HL-60 (cell line): ENCODE measurements around the gene RAB10.

ENCODE experiments used
- DNase-seq, 2 experiments: peaks; one replicate each; pipeline ENCODE4 v3.0.0-alpha.2; 2010 to 2020; ENCODE audit warnings: low read depth in 1 of 2, low spot score in 1 of 2
- H3K27ac ChIP-seq: fragments of 250-450 bp; sonication (Bioruptor Pico); replicated peaks from 2 replicates; pipeline ENCODE4 v1.5.1; 2020; ENCODE audit warnings: mild to moderate bottlenecking, moderate library complexity
- H3K27me3 ChIP-seq: fragments of 250-450 bp; sonication (Bioruptor Pico); 2 replicates; pipeline ENCODE4 v1.5.1; 2021; ENCODE audit warnings: mild to moderate bottlenecking, moderate library complexity; ENCODE audit not compliant: insufficient read depth, poor library complexity, severe bottlenecking
- H3K4me3 ChIP-seq: replicated peaks from 2 replicates; pipeline ENCODE4 v1.5.1; 2011; ENCODE audit warnings: mild to moderate bottlenecking, control low read depth, low read length; ENCODE audit not compliant: insufficient read depth
- GABPA ChIP-seq: IDR thresholded peaks from 2 replicates; pipeline ENCODE4 v1.6.1; 2012; ENCODE audit warnings: low read depth
- POLR2AphosphoS5 ChIP-seq: IDR thresholded peaks from 2 replicates; pipeline ENCODE4 v1.6.1; 2012; ENCODE audit warnings: low read depth
- SPI1 ChIP-seq: IDR thresholded peaks from 2 replicates; pipeline ENCODE4 v1.6.1; 2012; ENCODE audit warnings: low read depth, mild to moderate bottlenecking, borderline replicate concordance
- TF ChIP-seq, protein P1 (sequence below): IDR thresholded peaks from one replicate; pipeline ENCODE4 v1.5.1; 2011; ENCODE audit warnings: low read length, control low read depth, inconsistent platforms; ENCODE audit not compliant: insufficient read depth
- TF ChIP-seq, protein P2 (sequence below): IDR thresholded peaks from 2 replicates; pipeline ENCODE4 v1.6.1; 2012; ENCODE audit warnings: low read depth; ENCODE audit not compliant: insufficient replicate concordance

The RAB10 gene

DNA sequence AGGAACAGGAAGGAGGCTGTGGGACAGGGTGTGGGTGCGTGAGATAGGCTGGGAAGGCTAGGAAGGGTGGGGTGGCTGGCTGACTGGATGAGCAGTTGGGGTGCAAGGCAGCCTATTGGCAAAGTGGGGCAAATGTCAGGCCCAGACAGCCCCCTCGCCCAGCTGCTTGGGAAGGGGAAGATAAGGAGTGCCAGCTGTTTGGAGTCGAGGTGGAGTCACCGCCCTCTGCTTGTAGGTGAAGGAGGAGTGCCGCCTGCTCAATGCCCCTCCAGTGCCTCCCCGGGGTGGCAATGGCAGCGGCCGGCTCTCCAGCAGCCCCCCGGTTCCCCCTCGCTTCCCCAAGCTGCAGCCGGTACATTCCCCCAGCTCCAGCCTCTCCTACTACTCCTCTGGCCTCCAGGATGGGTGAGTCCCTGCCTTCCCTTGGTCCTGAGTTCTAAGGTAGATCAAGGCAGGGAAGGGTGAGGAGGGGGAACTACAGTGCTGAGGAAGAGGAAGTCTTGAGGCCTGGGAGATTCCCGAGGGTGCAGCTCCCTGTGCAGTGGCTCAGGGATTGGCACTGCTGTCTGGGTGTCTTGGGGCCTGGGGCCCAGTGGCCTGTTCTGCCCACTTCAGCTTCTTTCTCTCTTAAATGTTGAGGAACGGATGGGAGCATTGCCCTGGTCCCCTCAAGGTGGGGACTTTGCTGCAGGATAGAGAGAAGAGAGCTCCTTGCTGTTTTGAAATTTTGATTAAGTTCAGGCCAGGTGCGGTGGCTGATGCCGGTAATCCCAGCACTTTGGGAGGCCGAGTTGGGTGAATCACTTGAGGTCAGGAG is 152.3 kb downstream of the RAB10 start:
- no peak overlapping the region for H3K27ac ChIP-seq
- DNase-seq, result no peak
- H3K27me3 ChIP-seq, result no peaks in the 10 kb centered on the region
- H3K4me3 ChIP-seq, result no peak overlapping the region
- TF ChIP-seq GABPA (no peak), POLR2AphosphoS5 (no peak), SPI1 (no peak; the same call in 1 of the 2 replicates)
- TF ChIP-seq, protein P1, sequence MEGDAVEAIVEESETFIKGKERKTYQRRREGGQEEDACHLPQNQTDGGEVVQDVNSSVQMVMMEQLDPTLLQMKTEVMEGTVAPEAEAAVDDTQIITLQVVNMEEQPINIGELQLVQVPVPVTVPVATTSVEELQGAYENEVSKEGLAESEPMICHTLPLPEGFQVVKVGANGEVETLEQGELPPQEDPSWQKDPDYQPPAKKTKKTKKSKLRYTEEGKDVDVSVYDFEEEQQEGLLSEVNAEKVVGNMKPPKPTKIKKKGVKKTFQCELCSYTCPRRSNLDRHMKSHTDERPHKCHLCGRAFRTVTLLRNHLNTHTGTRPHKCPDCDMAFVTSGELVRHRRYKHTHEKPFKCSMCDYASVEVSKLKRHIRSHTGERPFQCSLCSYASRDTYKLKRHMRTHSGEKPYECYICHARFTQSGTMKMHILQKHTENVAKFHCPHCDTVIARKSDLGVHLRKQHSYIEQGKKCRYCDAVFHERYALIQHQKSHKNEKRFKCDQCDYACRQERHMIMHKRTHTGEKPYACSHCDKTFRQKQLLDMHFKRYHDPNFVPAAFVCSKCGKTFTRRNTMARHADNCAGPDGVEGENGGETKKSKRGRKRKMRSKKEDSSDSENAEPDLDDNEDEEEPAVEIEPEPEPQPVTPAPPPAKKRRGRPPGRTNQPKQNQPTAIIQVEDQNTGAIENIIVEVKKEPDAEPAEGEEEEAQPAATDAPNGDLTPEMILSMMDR, result no peak
- TF ChIP-seq, protein P2, sequence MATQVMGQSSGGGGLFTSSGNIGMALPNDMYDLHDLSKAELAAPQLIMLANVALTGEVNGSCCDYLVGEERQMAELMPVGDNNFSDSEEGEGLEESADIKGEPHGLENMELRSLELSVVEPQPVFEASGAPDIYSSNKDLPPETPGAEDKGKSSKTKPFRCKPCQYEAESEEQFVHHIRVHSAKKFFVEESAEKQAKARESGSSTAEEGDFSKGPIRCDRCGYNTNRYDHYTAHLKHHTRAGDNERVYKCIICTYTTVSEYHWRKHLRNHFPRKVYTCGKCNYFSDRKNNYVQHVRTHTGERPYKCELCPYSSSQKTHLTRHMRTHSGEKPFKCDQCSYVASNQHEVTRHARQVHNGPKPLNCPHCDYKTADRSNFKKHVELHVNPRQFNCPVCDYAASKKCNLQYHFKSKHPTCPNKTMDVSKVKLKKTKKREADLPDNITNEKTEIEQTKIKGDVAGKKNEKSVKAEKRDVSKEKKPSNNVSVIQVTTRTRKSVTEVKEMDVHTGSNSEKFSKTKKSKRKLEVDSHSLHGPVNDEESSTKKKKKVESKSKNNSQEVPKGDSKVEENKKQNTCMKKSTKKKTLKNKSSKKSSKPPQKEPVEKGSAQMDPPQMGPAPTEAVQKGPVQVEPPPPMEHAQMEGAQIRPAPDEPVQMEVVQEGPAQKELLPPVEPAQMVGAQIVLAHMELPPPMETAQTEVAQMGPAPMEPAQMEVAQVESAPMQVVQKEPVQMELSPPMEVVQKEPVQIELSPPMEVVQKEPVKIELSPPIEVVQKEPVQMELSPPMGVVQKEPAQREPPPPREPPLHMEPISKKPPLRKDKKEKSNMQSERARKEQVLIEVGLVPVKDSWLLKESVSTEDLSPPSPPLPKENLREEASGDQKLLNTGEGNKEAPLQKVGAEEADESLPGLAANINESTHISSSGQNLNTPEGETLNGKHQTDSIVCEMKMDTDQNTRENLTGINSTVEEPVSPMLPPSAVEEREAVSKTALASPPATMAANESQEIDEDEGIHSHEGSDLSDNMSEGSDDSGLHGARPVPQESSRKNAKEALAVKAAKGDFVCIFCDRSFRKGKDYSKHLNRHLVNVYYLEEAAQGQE, result no peak
